Measurements from ENCODE around the gene FBXO4.

GRCh38 chr5:41908374-41909079 is 16.6 kb upstream of the FBXO4 start:
- TF ChIP-seq POLR2A (IDR thresholded peaks at IDR 0.05) (no peak), CTCF (IDR thresholded peaks at IDR 0.05) (no peak)
